GM23248 (cell line): ENCODE measurements around the gene CFAP57.

Source experiments
- EZH2 ChIP-seq: fragments of 200-600 bp; sonication (generic); IDR thresholded peaks from 2 replicates; pipeline ENCODE4 v1.6.1; 2018; ENCODE audit warnings: antibody characterized with exemption, mild to moderate bottlenecking; ENCODE audit not compliant: insufficient read depth, poor library complexity, severe bottlenecking
- EZH2phosphoT487 ChIP-seq: fragments of 200-600 bp; sonication (generic); IDR thresholded peaks from 2 replicates; pipeline ENCODE4 v1.6.1; 2018; ENCODE audit warnings: antibody characterized with exemption, moderate library complexity, mild to moderate bottlenecking, low read depth; ENCODE audit not compliant: insufficient read depth

DNA sequence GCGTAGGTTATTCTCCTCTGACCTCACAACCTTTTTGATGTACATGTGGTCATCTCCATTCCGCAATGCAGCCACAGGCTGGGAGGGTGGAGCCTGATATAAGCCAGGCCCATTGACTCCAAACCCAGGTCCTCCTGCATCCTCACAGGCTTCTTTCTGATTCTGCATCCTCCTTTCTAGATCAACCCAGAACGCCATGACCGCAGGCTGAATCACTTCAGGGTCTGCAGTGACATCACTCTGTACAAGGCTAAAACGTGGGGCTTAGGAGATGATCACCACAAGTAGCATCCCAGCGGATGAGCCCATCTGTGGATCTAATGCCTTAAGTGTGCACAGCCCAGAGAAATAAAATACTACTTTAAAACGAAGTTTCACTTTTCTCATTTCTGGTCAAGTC lies 16.1 kb upstream of the CFAP57 start:
- TF ChIP-seq EZH2 (no peak), EZH2phosphoT487 (no peak)
